ENCODE measurements around the gene CCDC51. TPM values are rescaled to one million over a fixed set of nuclear protein-coding genes. Genes with fewer than 3 reads are reported as not detected.
A peak's percentile ranks its signal among the peaks of the same experiment; 100 is the strongest.

Gene CCDC51
- total and polyA plus RNA-seq, 2 donors (not counting 1 experiment from before 2014, with no cell fraction given) = 5.0 to 5.9 TPM

GRCh38 chr3:48426944-48427629 lies 12.8 kb downstream of the CCDC51 start:
- Histone ChIP-seq H3K36me3 (replicated peaks in 1 of 2; ENCODE audit: control extremely low read depth in 1 of 2, control insufficient read depth in 1 of 2, extremely low read depth in 1 of 2, insufficient read depth in 2 of 2, low read length in 1 of 2) (peaks cover 0 to 1% of the 10 kb centered on the region in 2 experiments), H4K20me1 (ENCODE audit: control insufficient read depth, insufficient read depth, low read length, poor library complexity, severe bottlenecking) (no peaks in the 10 kb centered on the region), H3K27ac (ENCODE audit: low read length in 2 of 2) (no peak overlapping the region), H3K27me3 (replicated peaks in 1 of 4; ENCODE audit: control extremely low read depth in 1 of 4, control insufficient read depth in 3 of 4, insufficient read depth in 4 of 4, low read length in 3 of 4) (peaks cover 0 to 9% (median 3%) of the 10 kb centered on the region in 4 experiments), H3K79me2 (ENCODE audit: control insufficient read depth, insufficient read depth, low read length) (no peaks in the 10 kb centered on the region), H3K4me2 (replicated peaks; ENCODE audit: low read depth, low read length, poor library complexity, severe bottlenecking) (no peak overlapping the region), H3K4me1 (ENCODE audit: control insufficient read depth in 2 of 2, insufficient read depth in 2 of 2, low read length in 2 of 2) (peaks cover 6 to 9% of the 10 kb centered on the region in 2 donors), H3K9me3 (ENCODE audit: control extremely low read depth in 1 of 3, control insufficient read depth in 2 of 3, insufficient read depth in 1 of 3, low read length in 2 of 3) (peaks cover 0 to 3% (median 0%) of the 10 kb centered on the region in 3 donors), H2AFZ (ENCODE audit: insufficient read depth, low read depth, low read length, poor library complexity, severe bottlenecking) (no peak overlapping the region), H3K9ac (ENCODE audit: low read length) (no peak overlapping the region), H3K4me3 (ENCODE audit: control extremely low read depth in 1 of 5, extremely low read depth in 1 of 5, insufficient read depth in 1 of 5, low read depth in 2 of 5, low read length in 4 of 5) (no peak overlapping the region)
- intact Hi-C loops (cut with micrococcal nuclease) = no loop called here
- 96% methylated on average over 7 of the region's 8 CpGs for WGBS (ENCODE audit: insufficient coverage)
- DNase-seq (no peak), ATAC-seq (ENCODE audit: low read depth) (no peak)
- Mint-ChIP-seq H3K9me3 (ENCODE audit: insufficient read depth) (no peaks in the 10 kb centered on the region), H3K27ac (no peak overlapping the region), H3K27me3 (peaks cover 16% of the 10 kb centered on the region), H3K4me1 (peaks cover 12% of the 10 kb centered on the region), H3K4me3 (peak overlapping the region; percentile 23)
- POLR2A ChIA-PET = no interaction called here
- CTCF ChIA-PET = interaction anchor here (1.5 kb wide), 1 partner anchor 9 kb away, joined by 7 read pairs; no protein-coding TSS in a partner anchor
- no peak for TF ChIP-seq CTCF (IDR thresholded peaks at IDR 0.05)

GRCh38 chr3:48426401-48426909 lies 13.5 kb downstream of the CCDC51 start:
- Mint-ChIP-seq H3K4me1 (peaks cover 12% of the 10 kb centered on the region), H3K9me3 (ENCODE audit: insufficient read depth) (no peaks in the 10 kb centered on the region), H3K27ac (no peak overlapping the region), H3K27me3 (peaks cover 16% of the 10 kb centered on the region), H3K4me3 (no peak overlapping the region)
- Histone ChIP-seq H3K4me1 (ENCODE audit: control insufficient read depth in 2 of 2, insufficient read depth in 2 of 2, low read length in 2 of 2) (peaks cover 6 to 9% of the 10 kb centered on the region in 2 donors), H4K20me1 (ENCODE audit: control insufficient read depth, insufficient read depth, low read length, poor library complexity, severe bottlenecking) (no peaks in the 10 kb centered on the region), H3K27me3 (replicated peaks in 1 of 4; ENCODE audit: control extremely low read depth in 1 of 4, control insufficient read depth in 3 of 4, insufficient read depth in 4 of 4, low read length in 3 of 4) (peaks cover 0 to 9% (median 3%) of the 10 kb centered on the region in 4 experiments), H3K27ac (ENCODE audit: low read length in 2 of 2) (no peak overlapping the region), H3K79me2 (ENCODE audit: control insufficient read depth, insufficient read depth, low read length) (no peaks in the 10 kb centered on the region), H3K4me3 (ENCODE audit: control extremely low read depth in 1 of 5, extremely low read depth in 1 of 5, insufficient read depth in 1 of 5, low read depth in 2 of 5, low read length in 4 of 5) (no peak overlapping the region), H3K4me2 (replicated peaks; ENCODE audit: low read depth, low read length, poor library complexity, severe bottlenecking) (no peak overlapping the region), H3K9ac (ENCODE audit: low read length) (no peak overlapping the region), H3K9me3 (ENCODE audit: control extremely low read depth in 1 of 3, control insufficient read depth in 2 of 3, insufficient read depth in 1 of 3, low read length in 2 of 3) (peaks cover 0 to 3% (median 0%) of the 10 kb centered on the region in 3 donors), H3K36me3 (replicated peaks in 1 of 2; ENCODE audit: control extremely low read depth in 1 of 2, control insufficient read depth in 1 of 2, extremely low read depth in 1 of 2, insufficient read depth in 2 of 2, low read length in 1 of 2) (no peaks in the 10 kb centered on the region), H2AFZ (ENCODE audit: insufficient read depth, low read depth, low read length, poor library complexity, severe bottlenecking) (no peak overlapping the region)
- DNase-seq (no peak), ATAC-seq (ENCODE audit: low read depth) (no peak)
- ChIA-PET POLR2A (no interaction called here), CTCF (interaction anchor here (1.5 kb wide), 1 partner anchor 10 kb away, joined by 7 read pairs; no protein-coding TSS in a partner anchor)
- no peak for TF ChIP-seq EZH2 (IDR thresholded peaks at IDR 0.05; ENCODE audit: borderline replicate concordance, insufficient read depth, low read depth, low read length, poor library complexity, severe bottlenecking)
- no peak for TF ChIP-seq CTCF (IDR thresholded peaks at IDR 0.05)
- intact Hi-C loops (cut with micrococcal nuclease) = no loop called here
- WGBS (ENCODE audit: insufficient coverage) = 82% methylated on average over 11 of the region's 11 CpGs

Data from B cell (primary cell).